Transverse colon (tissue), 3 donors: ENCODE results near the gene TTC39A.

Experiments used
- CTCF ChIP-seq, 5 experiments: fragments of 200-600 bp in 3 of 5; fragments of 450-650 bp in 2 of 5; sonication (generic) in 3 of 5; IDR thresholded peaks; 1 replicate in 2 of 5; 2 replicates in 3 of 5; pipeline ENCODE4 v1.5.1; 2016 to 2017; ENCODE audit warnings: antibody characterized with exemption in 5 of 5, inconsistent platforms in 3 of 5, mild to moderate bottlenecking in 2 of 5, moderate library complexity in 1 of 5
- POLR2A ChIP-seq: fragments of 450-650 bp; IDR thresholded peaks from one replicate; pipeline ENCODE4 v1.6.1; 2016; ENCODE audit warnings: antibody characterized with exemption, mild to moderate bottlenecking, moderate library complexity

- TF ChIP-seq POLR2A = no peak
- TF ChIP-seq CTCF (IDR thresholded peaks at IDR 0.05) = no peak
Observed at GRCh38 chr1:51294566-51295184, 35.7 kb downstream of the TTC39A start.
